CD14-positive monocyte (primary cell): ENCODE results near the gene CINP. TPM values are rescaled to one million over a fixed set of nuclear protein-coding genes. Genes with fewer than 3 reads are reported as not detected.

Experiments
- DNase-seq, 3 donors: peaks; one replicate each; pipeline ENCODE4 v3.0.0-alpha.2; 2011 to 2022
- H2AFZ ChIP-seq: 2 replicates; pipeline ENCODE4 v1.6.0; 2012; ENCODE audit warnings: mild to moderate bottlenecking, low read depth, low read length, inconsistent platforms; ENCODE audit not compliant: insufficient read depth, poor library complexity, severe bottlenecking
- H3K27ac ChIP-seq, 2 donors: 1 replicate in 1 of 2; 2 replicates in 1 of 2; pipeline ENCODE4 v1.5.1; 2012 to 2013; ENCODE audit warnings: low read length in 2 of 2, control low read depth in 1 of 2, inconsistent platforms in 1 of 2, low read depth in 1 of 2, mild to moderate bottlenecking in 1 of 2
- H3K27me3 ChIP-seq, 2 donors: one replicate each; pipeline versions ENCODE4 v1.6.0 to v1.6.1; 2011 to 2013; ENCODE audit warnings: low read length in 2 of 2; ENCODE audit not compliant: control insufficient read depth in 2 of 2, insufficient read depth in 2 of 2
- H3K36me3 ChIP-seq, 2 donors: replicated peaks in 1 of 2; 1 replicate in 1 of 2; 2 replicates in 1 of 2; pipeline versions ENCODE4 v1.5.1 to v1.6.1; 2012 to 2013; ENCODE audit warnings: low read length in 2 of 2, control low read depth in 1 of 2, inconsistent platforms in 1 of 2, mild to moderate bottlenecking in 1 of 2; ENCODE audit not compliant: insufficient read depth in 2 of 2, control insufficient read depth in 1 of 2
- H3K4me1 ChIP-seq, 2 donors: 1 replicate in 1 of 2; 2 replicates in 1 of 2; pipeline versions ENCODE4 v1.5.1 to v1.6.1; 2012 to 2013; ENCODE audit warnings: low read length in 2 of 2, control low read depth in 1 of 2, inconsistent platforms in 1 of 2, mild to moderate bottlenecking in 1 of 2, moderate library complexity in 1 of 2; ENCODE audit not compliant: insufficient read depth in 2 of 2, control insufficient read depth in 1 of 2
- H3K4me2 ChIP-seq: replicated peaks from 2 replicates; pipeline ENCODE3; 2012; ENCODE audit warnings: low read length, moderate library complexity, mild to moderate bottlenecking; ENCODE audit not compliant: poor library complexity, severe bottlenecking; ENCODE audit errors: extremely low read depth
- H3K4me3 ChIP-seq, 3 experiments: fragments of 200-600 bp in 1 of 3; sonication (generic) in 1 of 3; replicated peaks in 1 of 3; 1 replicate in 2 of 3; 2 replicates in 1 of 3; pipeline ENCODE4 v1.5.1; 2011 to 2013; ENCODE audit warnings: low read length in 3 of 3, mild to moderate bottlenecking in 3 of 3, control low read depth in 2 of 3, low read depth in 2 of 3, inconsistent platforms in 1 of 3, moderate library complexity in 1 of 3
- H3K79me2 ChIP-seq: 2 replicates; pipeline ENCODE4 v1.6.0; 2012; ENCODE audit warnings: mild to moderate bottlenecking, control low read depth, inconsistent platforms, low read length, moderate library complexity; ENCODE audit not compliant: insufficient read depth
- H3K9ac ChIP-seq: 2 replicates; pipeline ENCODE4 v1.6.0; 2017; ENCODE audit warnings: low read length, mild to moderate bottlenecking; ENCODE audit not compliant: insufficient read depth, poor library complexity, severe bottlenecking
- H3K9me3 ChIP-seq, 2 donors: replicated peaks in 1 of 2; 1 replicate in 1 of 2; 2 replicates in 1 of 2; pipeline versions ENCODE4 v1.5.1 to v1.6.1; 2012 to 2013; ENCODE audit warnings: low read length in 2 of 2, control low read depth in 1 of 2; ENCODE audit not compliant: control insufficient read depth in 1 of 2, insufficient read depth in 1 of 2
- H4K20me1 ChIP-seq: 2 replicates; pipeline ENCODE4 v1.6.0; 2012; ENCODE audit warnings: mild to moderate bottlenecking, low read length, control low read depth, moderate library complexity; ENCODE audit not compliant: insufficient read depth
- H3K27ac Mint-ChIP-seq, 7 donors: one replicate each; pipeline ENCODE4 v1.8.0; 2020; ENCODE audit warnings: mild to moderate bottlenecking in 7 of 7, mixed read lengths in 7 of 7, moderate library complexity in 6 of 7, inconsistent platforms in 2 of 7
- H3K27me3 Mint-ChIP-seq, 3 donors: one replicate each; pipeline ENCODE4 v1.8.0; 2021 to 2022; ENCODE audit warnings: low read depth in 3 of 3, mild to moderate bottlenecking in 3 of 3, mixed read lengths in 3 of 3, moderate library complexity in 3 of 3, inconsistent platforms in 1 of 3
- H3K36me3 Mint-ChIP-seq, 2 donors: one replicate each; pipeline ENCODE4 v1.8.0; 2020; ENCODE audit warnings: mixed read lengths in 2 of 2, inconsistent platforms in 1 of 2, mild to moderate bottlenecking in 1 of 2
- H3K4me1 Mint-ChIP-seq: one replicate; pipeline ENCODE4 v1.8.0; 2020; ENCODE audit warnings: mild to moderate bottlenecking, mixed read lengths
- H3K4me3 Mint-ChIP-seq, 2 donors: one replicate each; pipeline ENCODE4 v1.8.0; 2020; ENCODE audit warnings: mild to moderate bottlenecking in 2 of 2, mixed read lengths in 2 of 2, moderate library complexity in 1 of 2
- H3K9me3 Mint-ChIP-seq, 7 donors: one replicate each; pipeline ENCODE4 v1.8.0; 2020 to 2022; ENCODE audit warnings: mixed read lengths in 7 of 7, mild to moderate bottlenecking in 6 of 7, moderate library complexity in 6 of 7, inconsistent platforms in 2 of 7
- CTCF ChIP-seq: fragments of 200-600 bp; IDR thresholded peaks from one replicate; pipeline ENCODE4 v1.8.0; 2022; ENCODE audit warnings: antibody characterized with exemption, mild to moderate bottlenecking
- WGBS: methylation state at CpG from one replicate; pipeline ENCODE4 v1.1.5; 2013; ENCODE audit warnings: missing lambda C conversion rate; ENCODE audit not compliant: insufficient coverage; 5-methylcytosine and 5-hydroxymethylcytosine counted together
- intact Hi-C, 2 donors: fragments of 100-400 bp; cut with micrococcal nuclease; formaldehyde crosslinking; loops; one replicate each; pipeline versions ENCODE4 v1.15.0 to v1.15.1; 2023
- polyA plus RNA-seq, 3 donors: library from polyadenylated mRNA; depleted of rRNA in 1 of 3; unstranded in 2 of 3; stranded (reverse) in 1 of 3; fragments of 300-500 nt in 2 of 3; fragments of >200 nt in 1 of 3; fragmentation: Illumina TruSeq in 2 of 3; gene quantifications; 1 replicate in 2 of 3; 2 replicates in 1 of 3; pipeline ENCODE4 v1.2.3, GENCODE V29; 2012 to 2021

Gene CINP
- polyA plus RNA-seq, 3 donors = 28.9 to 58.5 (median 57.1) TPM

- no peak overlapping the region for H3K9ac ChIP-seq
- no peak overlapping the region for H3K4me3 Mint-ChIP-seq
- no peak overlapping the region for H3K27ac Mint-ChIP-seq
- peaks cover 62 to 82% of the 10 kb centered on the region in 2 donors for H3K36me3 Mint-ChIP-seq
- H3K4me1 ChIP-seq = no peaks in the 10 kb centered on the region
- no peaks in the 10 kb centered on the region for H3K9me3 ChIP-seq
- no peak for TF ChIP-seq CTCF
- WGBS = 100% methylated on average over 4 of the region's 5 CpGs
- no peaks in the 10 kb centered on the region for H3K27me3 Mint-ChIP-seq
- DNase-seq = no peak
- H3K4me2 ChIP-seq = no peak overlapping the region
- no peaks in the 10 kb centered on the region for H4K20me1 ChIP-seq
- H2AFZ ChIP-seq = no peak overlapping the region
- peaks cover 55 to 83% of the 10 kb centered on the region in 2 donors for H3K36me3 ChIP-seq
- intact Hi-C loops = no loop called here
- H3K27me3 ChIP-seq = no peaks in the 10 kb centered on the region
- peaks cover 0 to 2% (median 0%) of the 10 kb centered on the region in 7 donors for H3K9me3 Mint-ChIP-seq
- no peak overlapping the region for H3K27ac ChIP-seq
- no peaks in the 10 kb centered on the region for H3K4me1 Mint-ChIP-seq
- H3K79me2 ChIP-seq = no peaks in the 10 kb centered on the region
- no peak overlapping the region for H3K4me3 ChIP-seq
These were observed 20.5 kb downstream of the CINP start for GRCh38 chr14:102342238-102342637.

GRCh38 chr14:102341566-102341965 is 21.1 kb downstream of the CINP start:
- intact Hi-C loops = no loop called here
- H3K4me2 ChIP-seq = no peak overlapping the region
- no peak for TF ChIP-seq CTCF
- no peak overlapping the region for H3K27ac ChIP-seq
- no peaks in the 10 kb centered on the region for H3K27me3 ChIP-seq
- no peak overlapping the region for H3K9ac ChIP-seq
- H3K9me3 Mint-ChIP-seq = peaks cover 0 to 2% (median 0%) of the 10 kb centered on the region in 7 donors
- H4K20me1 ChIP-seq = no peaks in the 10 kb centered on the region
- no peak overlapping the region for H3K4me3 ChIP-seq
- H3K27ac Mint-ChIP-seq = peak overlapping the region in 1 of 7 donors; percentile 1
- H3K36me3 Mint-ChIP-seq = peaks cover 59 to 83% of the 10 kb centered on the region in 2 donors
- no peaks in the 10 kb centered on the region for H3K9me3 ChIP-seq
- no peak overlapping the region for H2AFZ ChIP-seq
- H3K79me2 ChIP-seq = no peaks in the 10 kb centered on the region
- no peaks in the 10 kb centered on the region for H3K4me1 Mint-ChIP-seq
- DNase-seq = no peak
- H3K4me3 Mint-ChIP-seq = no peak overlapping the region
- no peaks in the 10 kb centered on the region for H3K27me3 Mint-ChIP-seq
- H3K4me1 ChIP-seq = no peaks in the 10 kb centered on the region
- H3K36me3 ChIP-seq = peaks cover 49 to 83% of the 10 kb centered on the region in 2 donors
- whole genome bisulfite sequencing = 96% methylated on average over 6 of the region's 8 CpGs
